ENCODE measurements around the gene NRCAM.
"Not testable (repeated sequence)": the region's sequence is repeated elsewhere in the genome, so short reads cannot be mapped to it uniquely, and the experiment has no call there.

The NRCAM gene

GRCh38 chr7:108455998-108456677 is at the start of gene NRCAM:
TSS of gene NRCAM (minus strand) at chr7:108456436. CDS start at chr7:108240064, 216,372 bp downstream.
- peak; percentile 30 for DNase-seq

GRCh38 chr7:108504576-108504975 is 48.3 kb upstream of the NRCAM start:
- not testable (repeated sequence) for DNase-seq

- no peak for DNase-seq
Observed at GRCh38 chr7:108503112-108504026, 47.1 kb upstream of the NRCAM start.

DNA sequence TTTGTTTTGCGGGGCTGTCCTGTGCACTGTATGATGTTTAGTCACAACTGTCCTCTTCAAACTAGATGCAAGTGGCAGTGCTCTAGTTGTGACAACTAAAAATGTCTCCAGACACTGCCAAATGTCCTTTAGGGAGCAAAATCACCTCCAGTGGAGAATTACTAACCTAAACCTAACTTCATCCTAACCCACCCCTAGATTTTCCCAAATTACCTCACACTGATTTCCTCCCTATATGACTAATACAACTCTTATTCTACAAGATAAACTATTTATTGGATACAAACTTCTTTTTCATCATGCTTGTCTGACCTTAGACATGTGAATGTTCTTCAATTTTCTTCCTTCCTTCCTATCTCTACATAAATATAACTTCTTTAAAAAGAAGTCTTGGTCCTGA is 43.3 kb upstream of the NRCAM start:
- no peak for DNase-seq

GRCh38 chr7:108498481-108498880 is 42.2 kb upstream of the NRCAM start:
- DNase-seq = no peak

GRCh38 chr7:108497082-108497725 is 41.0 kb upstream of the NRCAM start:
- DNase-seq = peak; percentile 30

GRCh38 chr7:108492742-108493141 is 36.5 kb upstream of the NRCAM start:
- no peak for DNase-seq

DNA sequence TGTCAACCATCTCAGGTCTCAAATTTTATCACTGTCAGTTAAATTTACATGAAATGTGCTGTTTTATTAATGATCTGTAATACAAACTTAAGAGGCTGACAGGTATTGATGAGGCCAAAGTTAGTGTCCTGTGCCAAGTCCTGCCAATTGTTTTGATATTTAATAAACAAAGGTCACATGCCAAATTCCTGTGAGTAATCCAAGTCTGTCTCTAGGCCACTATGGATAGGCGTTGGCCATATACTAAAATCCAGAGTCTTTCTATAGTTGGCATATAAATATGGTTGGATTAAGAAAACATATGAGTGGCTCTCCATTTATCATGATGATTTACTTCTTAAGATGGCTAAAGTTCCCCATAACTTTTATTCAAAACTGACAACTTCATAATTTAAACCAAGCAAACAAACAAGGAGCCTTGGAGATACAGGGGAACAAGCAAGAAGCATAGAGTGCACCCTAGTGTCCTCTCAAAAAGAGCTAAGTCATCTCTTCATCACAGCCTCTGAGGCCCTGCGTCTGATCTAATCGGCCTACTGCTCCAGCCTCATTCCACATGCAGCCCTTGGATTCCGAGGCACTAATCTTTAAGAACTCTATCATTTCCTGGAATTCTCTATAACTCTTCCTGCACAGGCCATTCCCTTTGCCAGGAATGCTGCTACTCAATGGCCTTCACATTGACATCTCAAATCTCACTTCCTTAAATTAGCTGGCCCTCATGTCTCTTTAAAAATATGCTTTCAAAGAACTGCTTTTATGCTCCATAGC is 32.7 kb upstream of the NRCAM start:
- DNase-seq = no peak

DNA sequence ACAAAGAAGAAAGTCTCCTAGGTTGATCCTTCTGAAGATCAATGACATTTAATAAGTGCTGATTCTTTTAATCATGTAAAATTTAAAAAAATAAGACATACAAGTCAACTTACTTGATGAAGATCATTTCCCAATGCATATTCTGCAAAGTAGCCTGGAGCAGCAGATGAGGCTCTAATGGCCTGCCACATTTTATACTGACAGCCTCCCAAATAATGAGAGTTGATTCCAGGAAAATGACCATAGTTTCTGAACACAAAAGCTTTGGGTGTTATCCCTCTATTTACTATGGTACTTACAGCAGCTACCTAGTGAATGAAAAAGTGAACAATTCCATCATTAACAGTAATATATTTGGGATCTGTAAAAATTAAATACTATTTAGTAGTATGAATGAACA is 31.4 kb upstream of the NRCAM start:
- no peak for DNase-seq

DNA sequence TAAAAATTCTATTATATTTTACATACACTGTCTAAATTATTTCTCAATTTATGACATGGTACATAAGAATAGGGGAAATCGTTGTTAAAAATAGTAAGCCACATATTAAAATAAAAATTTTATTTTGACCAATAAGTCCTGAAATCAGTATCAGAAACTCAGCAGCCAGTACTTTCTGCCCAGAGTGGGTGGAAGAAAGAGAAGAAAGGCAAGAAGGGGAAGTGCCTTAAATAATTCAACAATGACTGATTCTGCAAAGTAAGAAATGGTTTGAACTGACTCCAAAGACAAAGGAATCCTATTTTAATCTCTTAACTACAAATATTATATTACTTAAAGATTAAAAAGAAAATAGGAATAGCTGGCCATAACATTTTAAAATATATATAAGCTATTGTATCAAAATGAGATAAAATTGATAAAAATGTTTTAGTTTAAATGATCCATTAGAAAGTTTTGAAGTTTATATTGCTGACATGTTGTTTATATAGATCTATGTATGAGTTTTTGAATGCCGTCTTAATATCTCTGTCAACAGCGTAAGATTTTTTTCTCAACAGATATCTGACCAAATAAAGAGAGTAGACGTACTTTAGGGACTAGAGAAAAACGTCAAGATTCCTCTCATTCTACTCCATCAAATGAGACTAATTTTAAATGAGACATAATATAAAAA is 30.2 kb upstream of the NRCAM start:
- no peak for DNase-seq

DNA sequence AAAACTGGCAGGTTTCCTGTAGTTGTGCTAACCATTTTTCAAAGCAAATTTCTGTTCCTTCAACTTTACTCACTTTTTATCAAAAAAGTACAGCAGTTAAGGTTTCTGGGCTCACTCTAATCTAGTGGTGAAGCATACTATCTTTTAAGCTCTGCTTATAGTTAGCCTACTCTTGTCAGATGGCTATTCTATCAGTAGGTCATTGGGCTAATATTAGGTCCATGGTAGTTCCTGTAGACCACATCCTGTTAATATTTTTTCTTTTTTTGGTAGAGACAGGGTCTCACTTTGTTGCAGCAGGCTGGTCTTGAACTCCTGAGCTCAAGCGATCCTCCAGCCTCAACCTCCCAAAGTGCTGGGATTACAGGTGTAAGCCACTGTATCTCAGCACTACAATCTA is 27.9 kb upstream of the NRCAM start:
- DNase-seq = no peak

GRCh38 chr7:108480311-108480710 is 24.1 kb upstream of the NRCAM start:
- DNase-seq = no peak

GRCh38 chr7:108479751-108480150 is 23.5 kb upstream of the NRCAM start:
- DNase-seq = no peak

GRCh38 chr7:108479118-108479517 is 22.9 kb upstream of the NRCAM start:
- no peak for DNase-seq

DNA sequence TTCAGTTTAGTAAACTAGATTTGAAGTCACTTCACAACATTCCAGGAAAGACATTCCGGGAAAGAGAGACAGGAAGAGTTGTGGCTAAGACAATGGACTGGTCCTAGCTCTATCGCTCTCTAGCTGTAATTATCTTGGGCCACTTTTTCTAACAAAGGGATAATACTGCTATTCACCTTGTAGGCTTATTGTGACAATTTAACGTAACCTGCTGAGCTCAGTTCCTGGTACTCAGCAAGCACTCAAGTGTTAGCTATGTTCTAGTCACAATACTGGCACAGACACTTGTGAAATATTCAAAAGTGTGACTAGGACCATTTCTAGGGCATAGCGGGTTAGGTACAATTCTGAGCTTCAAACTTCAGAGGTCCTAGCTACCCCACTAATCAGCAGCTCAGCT is 12.0 kb upstream of the NRCAM start:
- DNase-seq = no peak

DNA sequence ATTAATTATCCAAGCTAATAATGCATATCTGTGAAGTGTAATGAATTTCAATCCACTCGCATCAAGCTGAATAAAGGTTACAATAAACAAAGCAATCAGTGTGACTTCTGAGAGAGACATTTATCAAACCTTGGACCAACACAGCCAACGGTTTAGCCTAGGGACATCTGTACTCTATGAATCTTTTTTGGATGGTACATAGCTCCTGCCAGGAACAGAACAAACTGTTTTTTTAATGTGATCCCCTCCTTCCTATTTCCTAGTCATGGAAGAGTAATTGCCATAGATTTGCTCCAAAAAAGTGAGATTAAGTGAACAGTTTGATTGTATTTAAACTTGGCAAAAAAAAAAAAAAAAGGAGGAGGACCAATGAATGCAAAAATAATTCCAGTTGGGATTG is 11.2 kb upstream of the NRCAM start:
- no peak for DNase-seq

GRCh38 chr7:108466322-108466721 is 10.1 kb upstream of the NRCAM start:
- not testable (repeated sequence) for DNase-seq

DNA sequence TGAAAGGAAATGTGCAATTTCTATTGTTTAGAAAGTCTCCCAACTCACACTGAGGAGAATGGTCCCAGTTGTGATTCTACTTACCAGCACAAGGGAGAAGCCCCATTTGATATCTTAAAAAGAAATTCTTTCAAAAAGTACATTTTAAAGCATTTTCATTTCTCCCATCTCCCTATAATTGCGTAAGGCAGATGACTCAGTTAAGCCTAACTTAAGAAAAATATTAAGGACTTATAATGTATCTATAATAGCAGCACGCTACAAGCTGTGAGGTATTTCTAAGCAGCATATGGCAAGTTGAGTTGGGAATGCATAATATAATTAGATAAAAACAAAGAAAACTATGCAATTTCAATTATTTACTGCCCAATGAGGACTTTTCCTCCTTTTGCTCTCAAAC is 8.5 kb upstream of the NRCAM start:
- no peak for DNase-seq

GRCh38 chr7:108463613-108464012 is 7.4 kb upstream of the NRCAM start:
- no peak for DNase-seq

- no peak for DNase-seq
Observed at GRCh38 chr7:108461840-108462239, 5.6 kb upstream of the NRCAM start.

GRCh38 chr7:108460964-108461363 is 4.7 kb upstream of the NRCAM start:
- DNase-seq = no peak

- no peak for DNase-seq
Observed at GRCh38 chr7:108459922-108460551, 3.8 kb upstream of the NRCAM start.
